Mucosa of rectum (tissue), 2 donors: ENCODE measurements around the gene ST13.

Experiments
- H3K27ac ChIP-seq, 2 donors: one replicate each; pipeline ENCODE4 v1.7.0; 2013; ENCODE audit warnings: inconsistent platforms in 2 of 2, low read depth in 2 of 2, low read length in 2 of 2
- H3K27me3 ChIP-seq, 2 donors: one replicate each; pipeline ENCODE4 v1.7.0; 2013; ENCODE audit warnings: low read length in 2 of 2; ENCODE audit not compliant: control insufficient read depth in 2 of 2, insufficient read depth in 2 of 2
- H3K36me3 ChIP-seq, 2 donors: one replicate each; pipeline ENCODE4 v1.7.0; 2013; ENCODE audit warnings: low read length in 2 of 2; ENCODE audit not compliant: control insufficient read depth in 2 of 2, insufficient read depth in 2 of 2
- H3K4me1 ChIP-seq, 2 donors: one replicate each; pipeline ENCODE4 v1.7.0; 2013; ENCODE audit warnings: low read length in 2 of 2, mild to moderate bottlenecking in 1 of 2; ENCODE audit not compliant: control insufficient read depth in 2 of 2, insufficient read depth in 2 of 2
- H3K4me3 ChIP-seq, 2 donors: one replicate each; pipeline ENCODE4 v1.7.0; 2013; ENCODE audit warnings: low read length in 2 of 2
- H3K9ac ChIP-seq, 2 donors: one replicate each; pipeline ENCODE4 v1.7.0; 2013; ENCODE audit warnings: low read length in 2 of 2, low read depth in 1 of 2, mild to moderate bottlenecking in 1 of 2
- H3K9me3 ChIP-seq, 2 donors: one replicate each; pipeline ENCODE4 v1.7.0; 2013; ENCODE audit warnings: low read length in 2 of 2; ENCODE audit not compliant: control insufficient read depth in 2 of 2
- donor health status: healthy.
- donor health status: Normal muscosa, but diverticular disease.

Gene ST13

GRCh38 chr22:40856513-40857308, at the start of gene ST13, which contains the start of gene XPNPEP3:
ST13 (minus strand) TSS chr22:40856639; CDS start chr22:40856540, 99 bp downstream.
XPNPEP3 (plus strand) TSS chr22:40857148; CDS start chr22:40857182, 34 bp downstream.
- Histone ChIP-seq H3K4me3 (peak within 1 kb of the TSS; percentile 80 to 87), H3K27ac (peak within 1 kb of the TSS; percentile 94 to 99), H3K9me3 (no peaks in the 10 kb centered on the region), H3K9ac (peak within 1 kb of the TSS; percentile 93 to 97), H3K4me1 (peaks cover 22 to 39% of the 10 kb centered on the region in 2 donors), H3K27me3 (no peaks in the 10 kb centered on the region), H3K36me3 (peaks cover 0 to 10% of the 10 kb centered on the region in 2 donors)

GRCh38 chr22:40904101-40904500, 47.7 kb upstream of the ST13 start:
- H3K9ac ChIP-seq = no peak overlapping the region
- H3K36me3 ChIP-seq = peaks cover 4% of the 10 kb centered on the region in 2 donors
- H3K4me3 ChIP-seq = no peak overlapping the region
- H3K4me1 ChIP-seq = no peaks in the 10 kb centered on the region
- H3K9me3 ChIP-seq = no peaks in the 10 kb centered on the region
- no peak overlapping the region for H3K27ac ChIP-seq
- H3K27me3 ChIP-seq = no peaks in the 10 kb centered on the region

- no peaks in the 10 kb centered on the region for H3K36me3 ChIP-seq
- no peaks in the 10 kb centered on the region for H3K4me1 ChIP-seq
- no peak overlapping the region for H3K27ac ChIP-seq
- no peaks in the 10 kb centered on the region for H3K27me3 ChIP-seq
- H3K9ac ChIP-seq = no peak overlapping the region
- no peak overlapping the region for H3K4me3 ChIP-seq
- H3K9me3 ChIP-seq = no peaks in the 10 kb centered on the region
Measured at GRCh38 chr22:40898850-40899357, 42.5 kb upstream of the ST13 start.

- H3K36me3 ChIP-seq = peaks cover 0 to 4% of the 10 kb centered on the region in 2 donors
- no peak overlapping the region for H3K4me3 ChIP-seq
- H3K27me3 ChIP-seq = no peaks in the 10 kb centered on the region
- no peak overlapping the region for H3K9ac ChIP-seq
- no peaks in the 10 kb centered on the region for H3K9me3 ChIP-seq
- H3K27ac ChIP-seq = no peak overlapping the region
- no peaks in the 10 kb centered on the region for H3K4me1 ChIP-seq
Measured at GRCh38 chr22:40894417-40894816, 38.0 kb upstream of the ST13 start.

- no peak overlapping the region for H3K9ac ChIP-seq
- H3K27ac ChIP-seq = no peak overlapping the region
- H3K4me1 ChIP-seq = no peaks in the 10 kb centered on the region
- H3K36me3 ChIP-seq = peaks cover 7 to 26% of the 10 kb centered on the region in 2 donors
- H3K9me3 ChIP-seq = no peaks in the 10 kb centered on the region
- H3K27me3 ChIP-seq = no peaks in the 10 kb centered on the region
- H3K4me3 ChIP-seq = no peak overlapping the region
Measured at GRCh38 chr22:40890881-40891280, 34.4 kb upstream of the ST13 start.

GRCh38 chr22:40889116-40889515, 32.7 kb upstream of the ST13 start:
- Histone ChIP-seq H3K4me1 (no peaks in the 10 kb centered on the region), H3K4me3 (no peak overlapping the region), H3K9me3 (no peaks in the 10 kb centered on the region), H3K27me3 (no peaks in the 10 kb centered on the region), H3K36me3 (peaks cover 11 to 29% of the 10 kb centered on the region in 2 donors), H3K27ac (no peak overlapping the region), H3K9ac (no peak overlapping the region)

- no peak overlapping the region for H3K9ac ChIP-seq
- H3K27ac ChIP-seq = no peak overlapping the region
- H3K36me3 ChIP-seq = peaks cover 14% of the 10 kb centered on the region in 2 donors
Measured at GRCh38 chr22:40878922-40879321, 22.5 kb upstream of the ST13 start.

GRCh38 chr22:40877488-40877887, 21.0 kb upstream of the ST13 start:
- H3K36me3 ChIP-seq = peaks cover 4 to 12% of the 10 kb centered on the region in 2 donors
- no peaks in the 10 kb centered on the region for H3K4me1 ChIP-seq
- H3K4me3 ChIP-seq = peak overlapping the region; percentile 14 to 53
- peak overlapping the region; percentile 11 to 29 for H3K27ac ChIP-seq
- no peaks in the 10 kb centered on the region for H3K27me3 ChIP-seq
- no peak overlapping the region for H3K9ac ChIP-seq
- H3K9me3 ChIP-seq = no peaks in the 10 kb centered on the region

More at GRCh38 chr22:40878922-40879321, 22.5 kb upstream of the ST13 start:
- no peaks in the 10 kb centered on the region for H3K9me3 ChIP-seq
- H3K4me1 ChIP-seq = no peaks in the 10 kb centered on the region
- no peak overlapping the region for H3K4me3 ChIP-seq
- no peaks in the 10 kb centered on the region for H3K27me3 ChIP-seq

GRCh38 chr22:40876907-40877306, 20.5 kb upstream of the ST13 start:
- Histone ChIP-seq H3K27ac (peak overlapping the region in 1 of 2 donors; percentile 39), H3K9me3 (no peaks in the 10 kb centered on the region), H3K4me3 (peak overlapping the region; percentile 14 to 53), H3K9ac (peak overlapping the region in 1 of 2 donors; percentile 39), H3K27me3 (no peaks in the 10 kb centered on the region), H3K36me3 (peaks cover 3 to 7% of the 10 kb centered on the region in 2 donors), H3K4me1 (no peaks in the 10 kb centered on the region)

GRCh38 chr22:40875111-40875510, 18.7 kb upstream of the ST13 start:
- H3K4me1 ChIP-seq = no peaks in the 10 kb centered on the region
- peaks cover 0 to 9% of the 10 kb centered on the region in 2 donors for H3K36me3 ChIP-seq
- H3K27me3 ChIP-seq = no peaks in the 10 kb centered on the region
- no peak overlapping the region for H3K27ac ChIP-seq
- no peak overlapping the region for H3K9ac ChIP-seq
- H3K4me3 ChIP-seq = no peak overlapping the region
- H3K9me3 ChIP-seq = no peaks in the 10 kb centered on the region
